DOHH2 (cell line): ENCODE results near the gene SSBP2.

Source experiments
- CTCF ChIP-seq: fragments of 200-600 bp; sonication (generic); IDR thresholded peaks from one replicate; pipeline ENCODE4 v1.5.1; 2014; ENCODE audit warnings: antibody characterized with exemption, mild to moderate bottlenecking, low read depth, low read length; ENCODE audit not compliant: poor library complexity, severe bottlenecking
- EZH2phosphoT487 ChIP-seq: fragments of 200-600 bp; sonication (generic); IDR thresholded peaks from 2 replicates; pipeline ENCODE4 v1.6.1; 2017; ENCODE audit warnings: borderline replicate concordance, mild to moderate bottlenecking, antibody characterized with exemption, low read length, moderate library complexity, mixed read lengths

- TF ChIP-seq CTCF (no peak), EZH2phosphoT487 (no peak)
Observed at GRCh38 chr5:81632679-81633078, 118.2 kb downstream of the SSBP2 start.
